GM21360 (cell line): ENCODE data around the gene TTC39B.
"Not testable (repeated sequence)": the region's sequence is repeated elsewhere in the genome, so short reads cannot be mapped to it uniquely, and the experiment has no call there.

Experiments used
- ATAC-seq: cut with Tn5 transposase; IDR thresholded peaks from one replicate; pipeline ENCODE4 v1.9.1; 2021; ENCODE audit warnings: mild to moderate bottlenecking, moderate library complexity; ENCODE audit not compliant: unreplicated experiment

The TTC39B gene

DNA sequence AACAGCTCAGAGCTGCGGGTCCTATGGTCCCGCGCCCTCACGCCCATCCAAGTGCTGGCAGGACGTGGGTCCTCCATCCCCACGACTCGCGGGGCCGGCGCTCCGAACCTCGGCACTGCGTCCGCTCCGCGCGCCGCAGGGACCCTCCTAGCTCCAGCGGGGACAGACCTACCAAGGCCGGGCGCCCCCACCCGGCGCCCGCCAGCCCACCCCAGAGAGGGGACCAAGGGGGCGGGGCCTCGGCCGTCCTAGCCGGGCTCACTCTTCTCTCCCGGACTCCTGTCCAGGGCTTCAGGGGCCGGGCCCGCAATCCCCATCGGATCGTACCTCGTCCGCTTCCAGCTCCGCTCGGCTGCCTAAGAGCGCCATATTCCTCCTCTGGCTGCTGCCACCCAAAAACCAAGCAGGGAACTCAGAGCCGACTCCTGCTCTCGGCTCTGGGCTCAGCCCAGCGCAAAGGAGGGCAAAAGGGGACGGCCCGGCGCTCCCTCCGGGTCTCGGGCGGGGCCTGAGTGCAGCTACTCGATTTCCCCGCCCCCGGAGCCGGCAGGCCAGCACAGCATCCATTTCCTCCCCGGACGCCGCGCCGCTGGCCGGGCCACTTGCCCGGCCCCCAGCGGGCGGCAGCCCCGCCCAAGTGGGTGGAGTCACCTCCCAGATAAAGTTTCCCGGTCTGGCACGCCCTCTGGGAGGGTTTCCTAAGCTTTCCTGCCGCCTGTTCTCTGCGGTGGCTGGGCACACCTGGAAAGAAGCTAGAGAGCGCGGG, at the start of gene TTC39B:
TSS of gene TTC39B (minus strand) at position 460 of the 766 bp plus-strand sequence. CDS start at position 369, 91 bp downstream.
- ATAC-seq: peak; percentile 92

DNA sequence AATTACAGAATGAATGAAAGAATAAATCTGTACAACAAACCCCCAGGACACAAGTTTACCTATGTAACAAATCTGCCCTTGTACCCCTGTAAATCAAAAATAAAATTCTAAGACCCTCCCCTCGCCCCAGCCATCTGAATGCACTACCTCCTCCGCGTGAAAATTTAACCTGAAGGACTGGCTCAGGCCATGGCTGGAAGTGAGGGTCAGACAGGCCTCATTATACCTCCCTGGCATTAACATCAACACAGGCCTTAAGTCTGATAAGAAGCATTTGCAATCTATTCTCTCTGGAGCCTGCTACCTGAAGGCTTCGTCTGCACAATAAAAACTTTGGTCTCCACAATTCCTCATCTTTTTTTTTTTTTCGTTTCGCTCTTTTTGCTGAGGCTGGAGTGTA, 48.7 kb upstream of the TTC39B start:
- no peak for ATAC-seq

DNA sequence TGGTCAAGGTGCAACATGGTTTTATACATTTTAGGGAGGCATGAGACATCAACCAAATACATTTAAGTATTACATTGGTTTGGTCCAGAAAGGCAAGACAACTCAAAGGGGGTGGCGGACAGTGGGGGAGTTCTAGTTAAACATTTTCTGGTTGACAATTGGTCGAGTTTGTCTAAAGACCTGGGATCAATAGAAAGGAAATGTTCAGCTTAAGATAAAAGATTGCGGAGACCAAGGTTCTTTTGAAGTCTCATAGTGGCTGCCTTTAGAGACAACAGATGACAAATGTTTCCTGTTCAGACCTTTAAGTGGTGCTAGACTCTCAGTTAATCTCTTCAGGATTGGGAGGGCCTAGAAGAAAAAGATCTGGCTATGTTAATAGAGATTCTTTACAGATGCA, 47.7 kb upstream of the TTC39B start:
- ATAC-seq: no peak

DNA sequence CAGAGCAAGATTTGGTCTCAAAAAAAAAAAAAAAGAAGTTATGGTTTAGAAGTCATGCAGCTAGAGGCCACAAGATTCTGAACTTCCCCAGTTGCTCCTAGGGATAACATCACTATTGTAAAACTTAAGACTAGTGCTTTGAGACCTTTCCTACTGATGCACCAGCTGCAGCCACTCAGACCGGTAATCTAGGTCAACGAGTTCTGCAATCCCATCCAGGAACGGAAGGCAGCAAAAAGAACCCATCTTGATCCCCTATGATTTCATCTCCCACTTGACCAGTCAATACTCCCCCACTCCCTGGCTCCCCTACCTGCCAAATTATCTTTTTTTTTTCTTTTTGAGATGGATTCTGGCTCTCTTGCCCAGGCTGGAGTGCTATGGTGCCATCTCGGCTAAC, 46.9 kb upstream of the TTC39B start:
- ATAC-seq: no peak

DNA sequence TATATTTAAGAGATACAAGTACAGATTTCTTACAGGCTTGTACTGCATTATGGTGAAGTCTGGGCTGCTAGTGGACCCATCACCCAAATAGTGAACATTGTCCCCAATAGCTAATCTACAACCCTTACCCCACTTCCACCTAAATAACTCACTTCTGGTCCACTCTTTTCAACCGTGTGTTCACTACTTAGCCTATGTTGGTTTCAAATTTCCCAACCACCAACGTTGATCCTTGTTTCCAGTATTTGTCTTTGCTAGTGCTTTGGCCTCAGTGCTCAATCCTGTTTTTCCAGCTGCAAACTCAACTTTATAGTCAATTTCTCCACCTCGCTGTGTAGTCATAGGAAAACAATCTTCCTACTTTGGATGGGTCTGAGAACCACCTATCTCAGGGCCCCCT, 45.3 kb upstream of the TTC39B start:
- ATAC-seq: no peak

DNA sequence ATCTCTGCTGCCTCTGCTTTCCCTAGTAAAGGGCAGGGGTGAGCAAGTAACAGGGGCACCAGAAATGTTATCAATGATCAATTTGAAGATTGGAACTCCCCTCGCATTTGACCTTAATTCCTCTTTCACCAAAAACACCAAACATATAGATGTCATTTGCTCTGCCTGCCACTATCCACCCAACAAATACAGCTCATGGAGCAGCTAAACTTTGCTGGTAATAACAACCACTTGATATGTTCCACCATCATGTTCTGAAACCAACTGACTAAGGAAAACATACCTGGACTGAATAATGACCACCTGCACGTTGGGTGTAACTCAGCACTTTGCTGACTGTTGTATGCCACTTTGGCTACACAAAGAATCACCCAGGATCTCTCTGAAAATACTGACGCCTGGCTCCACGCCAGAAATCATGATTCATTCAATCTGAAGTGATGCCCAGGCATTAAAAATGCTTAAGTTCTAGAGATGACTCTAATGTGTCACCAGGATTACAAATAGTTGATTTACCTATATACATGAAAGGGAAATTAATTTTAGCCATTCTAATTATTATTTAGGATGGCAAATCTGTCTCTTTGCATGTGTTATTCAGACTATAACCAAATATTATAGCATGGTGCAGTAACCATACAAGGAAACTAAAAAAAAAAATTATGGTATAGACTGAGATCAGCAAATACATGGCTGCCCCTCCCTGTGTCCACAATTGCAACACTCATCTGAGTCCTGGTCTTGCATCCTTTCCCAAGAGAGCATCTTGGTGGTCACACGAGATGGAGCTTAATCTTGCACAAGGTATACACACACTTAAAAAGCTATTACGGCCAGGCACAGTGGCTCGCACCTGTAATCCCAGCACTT, 43.1 kb upstream of the TTC39B start:
- no peak for ATAC-seq

GRCh38 chr9:15346837-15347236, 39.8 kb upstream of the TTC39B start:
- ATAC-seq: no peak

GRCh38 chr9:15344191-15344590, 37.2 kb upstream of the TTC39B start:
- no peak for ATAC-seq

DNA sequence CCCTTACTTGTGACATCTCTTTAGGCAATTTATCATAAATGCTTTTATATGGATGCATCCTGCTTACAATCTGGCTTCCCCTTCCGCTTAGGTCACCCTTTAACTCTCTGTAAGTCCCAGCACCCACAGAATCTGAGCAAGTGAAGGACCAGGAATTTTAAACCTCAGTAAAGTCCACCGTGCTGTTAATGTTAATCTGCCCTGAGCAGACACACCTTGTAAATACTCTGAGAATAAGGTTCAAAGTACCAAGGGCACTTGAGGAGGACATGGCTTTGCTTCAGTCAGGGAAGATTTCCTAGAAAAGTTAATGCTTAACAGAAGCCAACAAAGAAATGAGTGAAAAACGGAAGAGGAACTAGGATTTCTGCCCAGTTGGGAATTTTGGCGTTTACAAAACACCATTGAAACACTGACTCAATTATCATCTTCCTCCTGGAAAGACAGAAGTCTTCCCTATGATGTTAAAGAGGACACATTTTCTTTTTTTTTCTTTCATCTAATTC, 26.4 kb upstream of the TTC39B start:
- ATAC-seq: no peak

GRCh38 chr9:15332939-15333338, 25.9 kb upstream of the TTC39B start:
- ATAC-seq: no peak

GRCh38 chr9:15329539-15330109, 22.6 kb upstream of the TTC39B start:
- ATAC-seq: no peak

DNA sequence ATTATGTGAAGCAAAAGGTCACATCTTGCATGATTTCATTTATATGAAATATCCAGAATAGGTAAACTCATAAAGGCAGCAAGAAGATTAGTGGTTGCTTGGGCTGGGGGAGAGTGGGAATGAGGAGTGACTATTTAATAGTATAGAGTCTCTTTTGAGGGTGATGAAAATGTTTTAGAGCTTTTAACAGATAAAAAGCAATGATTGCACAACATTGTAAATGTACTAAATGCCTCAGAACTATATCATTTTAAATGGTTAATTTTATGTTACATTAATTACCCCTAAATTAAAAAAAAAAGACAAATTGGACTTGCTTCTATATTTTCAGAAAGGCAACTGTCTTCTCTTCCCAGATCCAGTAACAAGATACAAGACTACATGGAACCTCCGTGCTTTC, 21.9 kb upstream of the TTC39B start:
- ATAC-seq: no peak

GRCh38 chr9:15322695-15323094, 15.7 kb upstream of the TTC39B start:
- not testable (repeated sequence) for ATAC-seq

GRCh38 chr9:15319661-15320060, 12.6 kb upstream of the TTC39B start:
- not testable (repeated sequence) for ATAC-seq

DNA sequence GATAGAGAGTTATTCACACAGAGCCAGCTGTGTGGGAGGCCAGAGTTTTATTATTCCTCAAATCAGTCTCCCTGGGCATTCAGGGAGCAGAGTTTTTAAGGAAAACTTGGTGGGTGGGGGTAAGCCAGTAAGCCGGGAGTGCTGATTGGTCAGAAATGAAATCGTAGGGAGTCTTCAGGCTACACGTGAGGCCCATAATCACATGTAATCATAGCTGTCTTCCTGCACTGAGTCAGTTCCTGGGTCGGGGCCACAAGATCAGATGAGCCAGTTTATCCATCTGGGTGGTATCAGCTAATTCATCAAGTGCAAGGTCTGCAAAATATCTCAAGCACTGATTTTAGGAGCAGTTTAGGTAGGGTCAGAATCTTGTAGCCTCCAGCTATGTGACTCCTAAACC, 10.8 kb upstream of the TTC39B start:
- ATAC-seq: no peak

GRCh38 chr9:15311607-15312006, 4.6 kb upstream of the TTC39B start:
- no peak for ATAC-seq

- no peak for ATAC-seq
Measured at GRCh38 chr9:15310107-15310850, 3.3 kb upstream of the TTC39B start.

GRCh38 chr9:15308511-15308910, 1.5 kb upstream of the TTC39B start:
- no peak for ATAC-seq

GRCh38 chr9:15307523-15307841, 466 bp upstream of the TTC39B start:
- ATAC-seq: peak; percentile 14

- ATAC-seq: no peak
Measured at GRCh38 chr9:15306068-15306756, 804 bp downstream of the TTC39B start.
